C4-2B (cell line): Measurements from ENCODE around the gene ABAT.

Experiments used
- H3K27ac ChIP-seq: fragments of 450-650 bp; 2 replicates; pipeline ENCODE4 v1.5.1; 2017
- CTCF ChIP-seq: fragments of 450-650 bp; conservative IDR thresholded peaks from 2 replicates; pipeline ENCODE4 v1.5.1; 2017; ENCODE audit warnings: mild to moderate bottlenecking
- ZFX ChIP-seq: fragments of 450-650 bp; IDR thresholded peaks from 2 replicates; pipeline ENCODE4 v1.6.1; 2017

The ABAT gene

GRCh38 chr16:8808613-8809353, 134.4 kb downstream of the ABAT start:
- TF ChIP-seq CTCF = no peak
- no peak for TF ChIP-seq ZFX
- H3K27ac ChIP-seq = no peak overlapping the region

- H3K27ac ChIP-seq = no peak overlapping the region
- no peak for TF ChIP-seq CTCF
- TF ChIP-seq ZFX = no peak
These were observed 137.9 kb downstream of the ABAT start for GRCh38 chr16:8812162-8812843.

GRCh38 chr16:8814095-8814806, 139.8 kb downstream of the ABAT start:
- TF ChIP-seq ZFX (no peak), CTCF (no peak)
- H3K27ac ChIP-seq = no peak overlapping the region

GRCh38 chr16:8816967-8817655, 142.7 kb downstream of the ABAT start:
- TF ChIP-seq CTCF = no peak
- TF ChIP-seq ZFX = no peak
- no peak overlapping the region for H3K27ac ChIP-seq

GRCh38 chr16:8818504-8819270, 144.3 kb downstream of the ABAT start:
- H3K27ac ChIP-seq = no peak overlapping the region
- TF ChIP-seq ZFX (no peak), CTCF (no peak)

- TF ChIP-seq ZFX = no peak
- TF ChIP-seq CTCF = no peak
These were observed 145.1 kb downstream of the ABAT start for GRCh38 chr16:8819411-8820034.

More at GRCh38 chr16:8819411-8820034, 145.1 kb downstream of the ABAT start:
- H3K27ac ChIP-seq = no peak overlapping the region
